Esophagus squamous epithelium (tissue), 5 donors: ENCODE measurements around the gene IL11. TPM values are rescaled to one million over a fixed set of nuclear protein-coding genes. Genes with fewer than 3 reads are reported as not detected.

ENCODE experiments used
- DNase-seq: peaks from one replicate; lab custom pipeline; 2025; lab: John Stamatoyannopoulos, UW
- H3K27ac ChIP-seq, 4 donors: fragments of 200-600 bp; sonication (generic); one replicate each; pipeline ENCODE4 v1.5.1; 2016 to 2019; ENCODE audit warnings: mild to moderate bottlenecking in 1 of 4
- H3K27me3 ChIP-seq, 4 donors: fragments of 200-600 bp; sonication (generic); 1 replicate in 3 of 4; 2 replicates in 1 of 4; pipeline versions ENCODE4 v1.5.1 to v1.6.0; 2017 to 2021; ENCODE audit warnings: antibody characterized with exemption in 1 of 4
- H3K36me3 ChIP-seq, 3 donors: fragments of 200-600 bp; sonication (generic); one replicate each; pipeline ENCODE4 v1.5.1; 2016 to 2019
- H3K4me1 ChIP-seq, 3 donors: fragments of 200-600 bp; sonication (generic); one replicate each; pipeline ENCODE4 v1.5.1; 2017 to 2019
- H3K4me3 ChIP-seq, 4 donors: fragments of 200-600 bp; sonication (generic); 1 replicate in 3 of 4; 2 replicates in 1 of 4; pipeline ENCODE4 v1.5.1; 2016 to 2019; ENCODE audit warnings: mild to moderate bottlenecking in 2 of 4, moderate library complexity in 1 of 4
- H3K9me3 ChIP-seq, 3 donors: fragments of 200-600 bp; sonication (generic); one replicate each; pipeline ENCODE4 v1.5.1; 2016 to 2019
- POLR2A ChIP-seq, 4 donors: fragments of 450-650 bp; IDR thresholded peaks; one replicate each; pipeline ENCODE4 v1.6.1; 2017; ENCODE audit warnings: antibody characterized with exemption in 4 of 4, mild to moderate bottlenecking in 4 of 4, moderate library complexity in 3 of 4
- WGBS, 2 donors: methylation state at CpG; one replicate each; pipeline ENCODE4 v1.1.5; 2018; 5-methylcytosine and 5-hydroxymethylcytosine counted together
- intact Hi-C: fragments of 100-400 bp; cut with DNase I; formaldehyde crosslinking; loops from one replicate; pipeline ENCODE4 v1.15.0; 2022
- total RNA-seq, 4 donors: library from RNA; depleted of rRNA; stranded (reverse); fragments of >200 nt; gene quantifications; one replicate each; pipeline ENCODE4 v1.1.0, GENCODE V29; 2016
- TF ChIP-seq, protein P1 (sequence below), 6 experiments: fragments of 450-650 bp in 4 of 6; fragments of 200-600 bp in 2 of 6; sonication (generic) in 2 of 6; IDR thresholded peaks; one replicate each; pipeline ENCODE4 v1.5.1; 2016 to 2019; ENCODE audit warnings: antibody characterized with exemption in 6 of 6, mild to moderate bottlenecking in 4 of 6, moderate library complexity in 4 of 6
- donor health status: DM: yes; HTN: yes; CAD: no.

IL11 gene
- total RNA-seq, 4 donors from 2014 or later: not detected

DNA sequence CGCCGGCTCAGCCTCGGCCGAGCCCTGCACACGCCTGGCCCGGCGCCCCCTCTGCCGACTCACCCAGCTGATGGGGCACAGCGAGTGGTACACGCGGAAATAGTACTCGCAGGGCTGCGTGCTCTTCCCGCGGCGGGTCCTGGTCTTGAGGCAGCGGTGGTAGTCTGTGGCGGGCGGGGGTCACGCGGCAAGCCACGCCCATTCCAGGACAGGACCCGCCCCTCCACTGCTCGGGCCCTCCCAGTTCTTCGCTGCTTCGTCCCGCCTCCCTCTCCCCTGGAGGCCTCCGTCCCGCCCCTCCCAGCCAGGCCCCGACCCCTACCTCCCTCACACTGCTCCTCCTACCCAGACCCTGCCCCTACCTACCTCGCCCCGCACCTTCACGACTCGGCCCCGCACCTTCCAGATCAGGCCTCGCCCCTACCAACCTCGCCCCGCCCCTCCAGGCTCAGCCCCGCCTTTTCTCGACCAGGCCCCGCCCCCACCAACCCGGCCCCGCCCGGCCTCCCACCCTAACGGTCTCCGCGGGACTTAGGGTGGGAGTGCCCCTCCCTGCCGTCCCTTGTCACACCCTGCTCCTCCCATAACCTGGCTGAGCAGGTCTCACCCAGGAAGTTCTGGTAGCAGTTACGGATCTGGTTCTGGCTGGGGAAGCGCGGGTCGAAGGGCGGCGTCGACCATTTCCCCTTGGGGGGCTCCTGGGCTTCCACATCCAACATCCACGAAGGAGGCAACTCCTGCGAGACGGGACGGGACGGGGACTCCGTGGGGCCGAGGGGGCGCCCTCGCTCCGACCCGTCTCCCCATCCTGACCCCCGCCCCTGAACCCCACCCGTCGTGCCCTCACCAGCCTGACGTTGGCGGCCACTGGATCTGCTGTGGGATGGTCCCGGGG is 16.2 kb downstream of the IL11 start:
- Histone ChIP-seq H3K27ac (peak overlapping the region in 1 of 4 donors; percentile 42), H3K9me3 (no peaks in the 10 kb centered on the region), H3K36me3 (no peaks in the 10 kb centered on the region), H3K27me3 (peaks cover 10 to 89% (median 20%) of the 10 kb centered on the region in 4 donors), H3K4me1 (peaks cover 16 to 39% (median 22%) of the 10 kb centered on the region in 3 donors), H3K4me3 (peak overlapping the region; percentile 18 to 67 (median 46))
- WGBS, 2 donors: 1 to 2% methylated on average over 18 to 28 of the region's 72 CpGs
- TF ChIP-seq, protein P1, sequence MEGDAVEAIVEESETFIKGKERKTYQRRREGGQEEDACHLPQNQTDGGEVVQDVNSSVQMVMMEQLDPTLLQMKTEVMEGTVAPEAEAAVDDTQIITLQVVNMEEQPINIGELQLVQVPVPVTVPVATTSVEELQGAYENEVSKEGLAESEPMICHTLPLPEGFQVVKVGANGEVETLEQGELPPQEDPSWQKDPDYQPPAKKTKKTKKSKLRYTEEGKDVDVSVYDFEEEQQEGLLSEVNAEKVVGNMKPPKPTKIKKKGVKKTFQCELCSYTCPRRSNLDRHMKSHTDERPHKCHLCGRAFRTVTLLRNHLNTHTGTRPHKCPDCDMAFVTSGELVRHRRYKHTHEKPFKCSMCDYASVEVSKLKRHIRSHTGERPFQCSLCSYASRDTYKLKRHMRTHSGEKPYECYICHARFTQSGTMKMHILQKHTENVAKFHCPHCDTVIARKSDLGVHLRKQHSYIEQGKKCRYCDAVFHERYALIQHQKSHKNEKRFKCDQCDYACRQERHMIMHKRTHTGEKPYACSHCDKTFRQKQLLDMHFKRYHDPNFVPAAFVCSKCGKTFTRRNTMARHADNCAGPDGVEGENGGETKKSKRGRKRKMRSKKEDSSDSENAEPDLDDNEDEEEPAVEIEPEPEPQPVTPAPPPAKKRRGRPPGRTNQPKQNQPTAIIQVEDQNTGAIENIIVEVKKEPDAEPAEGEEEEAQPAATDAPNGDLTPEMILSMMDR (IDR thresholded peaks at IDR 0.05): no peak
- DNase-seq: no peak
- intact Hi-C loops: no loop called here

DNA sequence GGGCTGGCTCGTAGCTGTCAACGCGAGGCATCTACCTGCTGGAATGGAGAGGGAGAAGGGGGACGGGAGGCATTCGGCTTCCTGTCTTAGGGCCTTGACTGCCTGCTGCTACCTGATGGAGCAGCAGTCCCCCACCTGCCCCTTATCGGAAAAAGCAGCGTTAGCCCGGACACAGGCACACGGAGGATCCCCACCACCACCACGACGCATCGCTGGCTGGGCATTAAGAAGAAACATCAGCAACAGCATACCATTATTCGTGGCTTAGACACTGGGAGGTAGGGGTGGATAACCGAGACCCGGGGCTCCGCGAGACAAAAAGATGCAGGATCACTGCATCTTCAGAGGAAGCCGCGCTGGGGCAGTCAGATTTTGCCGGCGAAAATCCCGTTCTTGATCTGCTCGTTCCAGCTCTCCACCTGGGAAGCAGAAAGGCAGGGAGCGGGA is 16.9 kb downstream of the IL11 start:
- TF ChIP-seq, protein P1 (IDR thresholded peaks at IDR 0.05): no peak
- TF ChIP-seq POLR2A (IDR thresholded peaks at IDR 0.05): no peak
- DNase-seq: no peak
- peaks cover 16 to 39% (median 22%) of the 10 kb centered on the region in 3 donors for H3K4me1 ChIP-seq
- intact Hi-C loops: no loop called here
- peaks cover 10 to 82% (median 20%) of the 10 kb centered on the region in 4 donors for H3K27me3 ChIP-seq
- no peaks in the 10 kb centered on the region for H3K9me3 ChIP-seq
- H3K27ac ChIP-seq: no peak overlapping the region
- no peaks in the 10 kb centered on the region for H3K36me3 ChIP-seq
- 4 to 8% methylated on average over 12 to 16 of the region's 24 CpGs for WGBS, 2 donors
- H3K4me3 ChIP-seq: peak overlapping the region; percentile 18 to 67 (median 46)

DNA sequence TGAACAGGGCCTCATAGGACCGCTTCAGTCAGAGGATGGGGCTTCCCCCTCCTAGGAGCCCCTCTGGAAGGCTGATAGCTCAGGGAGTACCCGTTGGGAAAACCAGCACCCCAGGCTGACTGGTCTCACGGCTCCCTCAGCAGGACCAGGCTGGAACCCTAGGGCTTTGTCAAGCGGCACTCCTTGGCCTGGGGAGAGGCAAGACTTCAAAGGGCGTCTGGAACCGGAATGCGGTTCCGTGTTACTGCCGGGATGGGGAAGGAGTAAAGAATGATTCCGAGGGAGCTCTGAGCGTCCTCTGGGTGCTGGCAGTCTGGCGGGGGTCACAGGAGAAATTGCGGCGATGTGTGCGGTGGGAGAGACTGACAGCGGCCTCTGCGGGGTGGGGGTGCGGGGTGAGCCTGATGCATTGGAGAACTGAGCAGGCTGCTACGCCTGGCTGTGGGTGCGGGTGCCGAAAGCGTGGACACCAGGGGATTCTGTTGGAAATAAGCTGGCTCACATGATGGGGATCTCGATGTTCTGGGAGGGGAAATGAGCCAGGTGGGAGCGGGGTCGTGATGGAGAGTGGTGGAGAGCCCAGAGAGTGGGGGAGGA is 17.6 kb downstream of the IL11 start:
- H3K27ac ChIP-seq: no peak overlapping the region
- 64 to 78% methylated on average over 19 to 22 of the region's 25 CpGs for WGBS, 2 donors
- intact Hi-C loops: no loop called here

DNA sequence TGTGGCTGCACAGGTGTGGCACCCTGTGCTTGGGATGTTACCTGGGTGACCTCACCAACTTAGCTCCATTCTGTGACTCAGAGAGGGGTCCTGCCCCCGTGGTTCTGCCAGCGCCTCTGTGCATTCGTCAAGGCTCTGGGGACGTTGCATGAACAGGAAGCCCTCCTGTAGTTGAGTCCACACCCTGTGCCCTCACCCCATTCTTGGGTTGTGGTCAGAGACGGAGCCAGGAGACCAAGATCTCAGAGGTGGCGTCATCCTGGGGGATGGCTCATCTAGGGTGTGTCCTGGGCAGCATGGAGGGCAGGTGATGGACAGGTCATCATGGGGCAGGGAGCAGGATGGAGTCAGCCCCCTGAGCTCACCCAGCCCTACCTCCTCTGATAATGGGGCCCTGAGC is 18.2 kb downstream of the IL11 start:
- intact Hi-C loops: no loop called here
- H3K36me3 ChIP-seq: peaks cover 0 to 8% (median 2%) of the 10 kb centered on the region in 3 donors
- DNase-seq: no peak
- TF ChIP-seq, protein P1 (IDR thresholded peaks at IDR 0.05): no peak
- TF ChIP-seq POLR2A (IDR thresholded peaks at IDR 0.05): no peak
- H3K9me3 ChIP-seq: no peaks in the 10 kb centered on the region
- no peak overlapping the region for H3K27ac ChIP-seq
- H3K27me3 ChIP-seq: peaks cover 10 to 71% (median 20%) of the 10 kb centered on the region in 4 donors
- no peak overlapping the region for H3K4me3 ChIP-seq
- peaks cover 16 to 39% (median 22%) of the 10 kb centered on the region in 3 donors for H3K4me1 ChIP-seq
- WGBS, 2 donors: 60% methylated on average over 1 of the region's 6 CpGs; no CpG with 5 or more reads in 1 of the 2 donors

More for the DNA sequence above, 17.6 kb downstream of the IL11 start:
- H3K9me3 ChIP-seq: no peaks in the 10 kb centered on the region
- H3K27me3 ChIP-seq: peaks cover 10 to 77% (median 20%) of the 10 kb centered on the region in 4 donors
- peaks cover 16 to 39% (median 22%) of the 10 kb centered on the region in 3 donors for H3K4me1 ChIP-seq
- H3K36me3 ChIP-seq: peaks cover 0 to 2% (median 0%) of the 10 kb centered on the region in 3 donors
- H3K4me3 ChIP-seq: no peak overlapping the region
- DNase-seq: no peak
- TF ChIP-seq POLR2A (IDR thresholded peaks at IDR 0.05): no peak
- TF ChIP-seq, protein P1 (IDR thresholded peaks at IDR 0.05): no peak
